Memory B cell (primary cell): ENCODE data around the gene RFC2.
"Not testable (repeated sequence)": the region's sequence is repeated elsewhere in the genome, so short reads cannot be mapped to it uniquely, and the experiment has no call there.

ENCODE experiments used
- ATAC-seq: fragments of 150-1000 bp; cut with Tn5 transposase; 2 replicates; pipeline ENCODE4 v1.10.0; 2021; ENCODE audit warnings: low read depth, mild to moderate bottlenecking, moderate library complexity
- DNase-seq, 2 donors: peaks; one replicate each; pipeline ENCODE4 v3.0.0; 2022; ENCODE audit warnings: low spot score in 2 of 2
- H3K27ac Mint-ChIP-seq: one replicate; pipeline ENCODE4 v1.8.0; 2022; ENCODE audit warnings: mild to moderate bottlenecking, moderate library complexity, mixed read lengths
- H3K27me3 Mint-ChIP-seq: one replicate; pipeline ENCODE4 v1.8.0; 2022; ENCODE audit warnings: mixed read lengths
- H3K36me3 Mint-ChIP-seq: one replicate; pipeline ENCODE4 v1.8.0; 2022; ENCODE audit warnings: mild to moderate bottlenecking, mixed read lengths
- H3K4me1 Mint-ChIP-seq: one replicate; pipeline ENCODE4 v1.8.0; 2022; ENCODE audit warnings: mixed read lengths
- H3K4me3 Mint-ChIP-seq: one replicate; pipeline ENCODE4 v1.8.0; 2022; ENCODE audit warnings: mild to moderate bottlenecking, moderate library complexity, mixed read lengths
- H3K9me3 Mint-ChIP-seq: one replicate; pipeline ENCODE4 v1.8.0; 2022; ENCODE audit warnings: mixed read lengths

Gene RFC2

GRCh38 chr7:74208241-74208640 is 46.0 kb downstream of the RFC2 start:
- DNase-seq, H3K36me3 Mint-ChIP-seq, H3K9me3 Mint-ChIP-seq, ATAC-seq, H3K27me3 Mint-ChIP-seq, H3K27ac Mint-ChIP-seq, H3K4me3 Mint-ChIP-seq: not testable (repeated sequence)
- peaks cover 37% of the 10 kb centered on the region for H3K4me1 Mint-ChIP-seq

DNA sequence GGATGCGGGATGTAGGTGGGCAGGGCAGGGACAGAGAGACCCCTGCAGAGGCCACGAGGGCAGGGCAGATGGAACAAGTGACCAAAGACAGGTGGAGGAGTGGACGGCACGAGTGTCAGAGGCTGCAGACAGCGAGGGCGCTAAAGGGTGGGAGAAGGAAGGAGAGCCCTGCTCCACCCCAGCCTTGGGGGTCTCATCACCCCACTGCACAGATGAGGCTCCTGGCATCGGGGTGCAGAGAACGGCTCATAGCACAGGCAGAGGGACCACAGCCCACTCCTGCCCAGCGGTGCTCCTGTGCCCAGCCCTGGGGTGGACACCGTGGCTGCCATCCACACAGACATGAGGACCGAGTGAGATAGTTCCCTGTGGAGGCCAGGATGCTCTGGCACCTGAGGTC is 46.6 kb downstream of the RFC2 start:
- H3K9me3 Mint-ChIP-seq, result no peaks in the 10 kb centered on the region
- DNase-seq (no peak), ATAC-seq (no peak)
- H3K36me3 Mint-ChIP-seq, result no peaks in the 10 kb centered on the region
- H3K4me1 Mint-ChIP-seq, result peaks cover 36% of the 10 kb centered on the region
- no peak overlapping the region for H3K4me3 Mint-ChIP-seq
- H3K27me3 Mint-ChIP-seq, result peaks cover 3% of the 10 kb centered on the region
- peak overlapping the region; percentile 17 for H3K27ac Mint-ChIP-seq

GRCh38 chr7:74206589-74207120 is 47.5 kb downstream of the RFC2 start:
- ATAC-seq (peak; percentile 37), DNase-seq (peak; percentile 85 to 95)
- Mint-ChIP-seq H3K4me1 (peaks cover 30% of the 10 kb centered on the region), H3K27ac (no peak overlapping the region), H3K36me3 (no peaks in the 10 kb centered on the region), H3K9me3 (no peaks in the 10 kb centered on the region), H3K4me3 (peak overlapping the region; percentile 59), H3K27me3 (peaks cover 3% of the 10 kb centered on the region)

DNA sequence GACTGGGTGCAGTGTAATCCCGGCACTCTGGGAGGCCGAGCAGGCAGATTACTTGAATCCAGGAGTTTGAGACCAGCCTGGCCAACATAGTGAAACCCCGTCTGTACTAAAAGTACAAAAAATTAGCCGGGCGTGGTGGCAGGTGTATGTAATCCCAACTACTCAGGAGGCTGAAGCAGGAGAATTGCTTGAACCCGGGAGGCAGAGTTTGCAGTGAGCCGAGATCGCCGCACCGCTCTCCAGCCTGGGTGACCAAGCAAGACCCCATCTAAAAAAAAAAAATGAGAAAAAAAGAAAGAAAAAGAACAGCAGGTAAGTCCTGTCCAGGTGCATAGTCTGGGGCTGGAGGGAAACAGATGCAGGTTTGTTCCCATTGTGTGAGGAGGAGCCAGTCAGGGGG is 48.1 kb downstream of the RFC2 start:
- not testable (repeated sequence) for DNase-seq, H3K27ac Mint-ChIP-seq, H3K9me3 Mint-ChIP-seq, H3K36me3 Mint-ChIP-seq, ATAC-seq, H3K27me3 Mint-ChIP-seq
- Mint-ChIP-seq H3K4me3 (peak overlapping the region; percentile 19), H3K4me1 (peaks cover 30% of the 10 kb centered on the region)

GRCh38 chr7:74203956-74204618 is 50.1 kb downstream of the RFC2 start:
- peak overlapping the region; percentile 39 for H3K4me3 Mint-ChIP-seq

DNA sequence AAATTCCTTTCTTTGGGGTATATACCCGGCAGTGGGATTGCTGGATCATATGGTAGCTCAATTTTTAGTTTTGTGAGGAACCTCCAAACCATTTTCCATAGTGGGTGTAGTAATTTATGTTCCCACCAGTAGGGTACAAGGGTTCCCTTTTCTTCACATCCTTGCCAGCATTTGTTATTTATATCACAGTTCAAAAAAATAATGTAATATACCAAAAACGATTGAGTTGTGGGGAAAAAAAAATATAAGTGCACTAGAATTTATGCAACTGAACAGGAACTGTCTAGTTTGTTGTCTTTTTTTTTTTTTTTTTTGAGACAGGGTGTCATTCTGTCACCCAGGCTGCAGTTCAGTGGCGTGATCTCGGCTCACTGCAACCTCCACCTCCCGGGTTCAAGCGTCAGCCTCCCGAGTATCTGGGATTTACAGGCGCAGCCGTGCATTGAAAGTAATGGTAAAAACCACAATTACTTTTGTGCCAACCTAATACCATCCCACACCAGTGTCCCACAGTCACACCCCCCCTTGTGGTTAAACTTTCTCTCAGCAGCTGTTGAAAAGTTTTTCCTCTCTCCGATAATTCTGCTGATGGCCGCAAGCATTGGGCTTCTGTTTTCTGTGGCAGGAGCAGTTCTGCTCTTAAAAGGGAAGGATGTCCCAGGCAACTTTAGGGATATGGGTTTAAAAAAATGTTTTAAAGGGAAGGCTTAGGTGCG is 51.2 kb downstream of the RFC2 start:
- peak in 1 of 2 donors; percentile 41 for DNase-seq
- Mint-ChIP-seq H3K27ac (peak overlapping the region; percentile 53), H3K36me3 (no peaks in the 10 kb centered on the region), H3K27me3 (peaks cover 3% of the 10 kb centered on the region), H3K4me1 (peaks cover 23% of the 10 kb centered on the region), H3K4me3 (no peak overlapping the region), H3K9me3 (no peaks in the 10 kb centered on the region)
- peak; percentile 53 for ATAC-seq

More at GRCh38 chr7:74203956-74204618, 50.1 kb downstream of the RFC2 start:
- H3K36me3 Mint-ChIP-seq, result no peaks in the 10 kb centered on the region
- H3K4me1 Mint-ChIP-seq, result peaks cover 23% of the 10 kb centered on the region
- peak overlapping the region; percentile 53 for H3K27ac Mint-ChIP-seq
- ATAC-seq (no peak), DNase-seq (no peak)
- no peaks in the 10 kb centered on the region for H3K9me3 Mint-ChIP-seq
- peaks cover 3% of the 10 kb centered on the region for H3K27me3 Mint-ChIP-seq

DNA sequence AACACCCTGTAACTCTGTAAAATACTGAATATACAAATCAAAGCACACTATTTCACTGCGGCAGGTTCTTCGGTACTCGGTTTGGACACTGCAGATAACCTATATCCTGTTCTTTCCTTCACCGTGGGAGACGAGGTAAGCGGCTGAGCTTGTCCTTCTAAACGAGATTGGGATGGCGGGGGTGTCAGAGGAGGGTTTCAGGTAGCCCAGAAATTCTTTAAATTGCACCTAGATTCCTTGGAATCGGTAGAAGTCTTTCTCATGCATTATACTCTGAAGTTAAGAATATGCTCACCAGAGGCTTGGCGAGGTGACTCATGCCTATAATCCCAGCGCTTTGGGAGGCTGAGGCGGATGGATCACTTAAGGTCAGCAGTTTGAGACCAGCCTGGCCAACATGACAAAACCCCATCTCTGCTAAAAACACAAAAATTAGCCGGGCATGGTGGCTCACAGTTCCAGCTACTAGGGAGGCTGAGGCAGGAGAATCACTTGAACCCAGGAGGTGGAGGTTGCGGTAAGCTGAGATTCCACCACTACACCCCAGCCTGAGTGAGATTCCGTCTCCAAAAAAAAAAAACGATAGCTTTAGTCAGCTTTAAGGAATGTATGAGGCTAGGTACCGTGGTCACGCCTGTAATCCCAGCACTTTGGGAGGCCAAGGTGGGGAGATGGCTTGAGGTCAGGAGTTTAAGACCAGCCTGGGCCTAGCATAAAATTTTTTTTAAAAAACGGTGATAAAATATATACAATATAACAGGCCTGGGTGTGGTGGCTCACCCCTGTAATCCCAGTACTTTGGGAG is 54.4 kb downstream of the RFC2 start:
- DNase-seq (no peak), ATAC-seq (no peak)
- no peak overlapping the region for H3K4me3 Mint-ChIP-seq

GRCh38 chr7:74197449-74198124 is 56.6 kb downstream of the RFC2 start:
- no peak for ATAC-seq
- Mint-ChIP-seq H3K9me3 (no peaks in the 10 kb centered on the region), H3K4me1 (no peaks in the 10 kb centered on the region), H3K4me3 (no peak overlapping the region), H3K27ac (no peak overlapping the region), H3K27me3 (no peaks in the 10 kb centered on the region), H3K36me3 (peaks cover 14% of the 10 kb centered on the region)
- DNase-seq, result no peak

More for the DNA sequence above, 54.4 kb downstream of the RFC2 start:
- H3K27ac Mint-ChIP-seq, result no peak overlapping the region
- H3K27me3 Mint-ChIP-seq, result peaks cover 3% of the 10 kb centered on the region
- H3K4me1 Mint-ChIP-seq, result peaks cover 9% of the 10 kb centered on the region
- no peaks in the 10 kb centered on the region for H3K9me3 Mint-ChIP-seq
- peaks cover 5% of the 10 kb centered on the region for H3K36me3 Mint-ChIP-seq

DNA sequence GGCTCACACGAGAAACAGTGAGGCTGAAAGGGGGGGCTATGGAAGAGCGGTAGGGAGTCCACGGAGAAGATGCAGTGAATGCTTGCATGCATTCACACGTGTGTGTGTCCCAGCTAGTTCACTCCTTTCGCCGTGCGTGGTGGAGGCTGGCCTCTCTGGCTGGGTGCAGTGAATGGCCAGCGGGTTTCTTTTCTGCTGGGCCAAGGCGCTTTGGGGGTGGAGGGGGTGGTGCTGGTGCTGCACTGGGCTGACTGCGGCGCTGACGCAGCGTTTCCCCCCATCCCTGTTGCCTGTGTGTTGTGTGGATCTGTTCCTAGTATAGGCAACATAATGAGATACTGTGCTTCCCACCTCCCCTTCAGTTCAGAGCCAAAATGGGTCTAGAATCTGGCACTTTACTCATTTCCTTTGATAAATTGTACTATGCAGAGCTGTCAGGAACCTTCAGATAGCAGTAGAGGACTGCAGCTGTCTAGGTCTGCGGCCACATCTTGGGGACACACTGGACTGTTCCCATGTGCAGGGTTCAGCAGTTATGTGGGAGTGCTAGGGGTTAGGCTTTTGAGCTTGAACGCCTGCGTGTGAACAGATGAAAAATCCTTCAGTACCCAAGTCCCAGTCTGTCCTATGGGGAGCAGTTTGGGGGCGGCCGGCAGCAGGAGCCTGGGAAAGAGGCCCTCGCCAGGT is 58.1 kb downstream of the RFC2 start:
- not testable (repeated sequence) for H3K4me1 Mint-ChIP-seq, H3K27me3 Mint-ChIP-seq, H3K9me3 Mint-ChIP-seq, DNase-seq, H3K4me3 Mint-ChIP-seq
- H3K27ac Mint-ChIP-seq, result peak overlapping the region; percentile 50
- H3K36me3 Mint-ChIP-seq, result peaks cover 14% of the 10 kb centered on the region
- peak; percentile 10 for ATAC-seq

GRCh38 chr7:74195139-74195860 is 58.9 kb downstream of the RFC2 start:
- Mint-ChIP-seq H3K36me3 (peaks cover 14% of the 10 kb centered on the region), H3K27ac (peak overlapping the region; percentile 50)
- not testable (repeated sequence) for H3K4me1 Mint-ChIP-seq, H3K9me3 Mint-ChIP-seq, ATAC-seq, DNase-seq, H3K27me3 Mint-ChIP-seq, H3K4me3 Mint-ChIP-seq

- no peak for ATAC-seq
- H3K9me3 Mint-ChIP-seq, result no peaks in the 10 kb centered on the region
- H3K27me3 Mint-ChIP-seq, result no peaks in the 10 kb centered on the region
- no peak for DNase-seq
- H3K36me3 Mint-ChIP-seq, result peaks cover 18% of the 10 kb centered on the region
- H3K4me1 Mint-ChIP-seq, result no peaks in the 10 kb centered on the region
- H3K4me3 Mint-ChIP-seq, result no peak overlapping the region
- H3K27ac Mint-ChIP-seq, result peak overlapping the region; percentile 50
These were observed 59.5 kb downstream of the RFC2 start for GRCh38 chr7:74194686-74195085.

- peaks cover 21% of the 10 kb centered on the region for H3K36me3 Mint-ChIP-seq
- H3K4me1 Mint-ChIP-seq, result no peaks in the 10 kb centered on the region
- peak overlapping the region; percentile 77 for H3K27ac Mint-ChIP-seq
- no peaks in the 10 kb centered on the region for H3K27me3 Mint-ChIP-seq
- ATAC-seq (no peak), DNase-seq (no peak)
- H3K4me3 Mint-ChIP-seq, result no peak overlapping the region
- H3K9me3 Mint-ChIP-seq, result no peaks in the 10 kb centered on the region
These were observed 60.3 kb downstream of the RFC2 start for GRCh38 chr7:74193913-74194312.

GRCh38 chr7:74193054-74193453 is 61.1 kb downstream of the RFC2 start:
- DNase-seq (no peak), ATAC-seq (no peak)
- Mint-ChIP-seq H3K27me3 (no peaks in the 10 kb centered on the region), H3K4me3 (no peak overlapping the region), H3K4me1 (peaks cover 1% of the 10 kb centered on the region), H3K36me3 (peaks cover 27% of the 10 kb centered on the region), H3K27ac (peak overlapping the region; percentile 77), H3K9me3 (no peaks in the 10 kb centered on the region)
